Fibroblast of lung (primary cell): Measurements from ENCODE around the gene NT5DC1. TPM values are rescaled to one million over a fixed set of nuclear protein-coding genes. Genes with fewer than 3 reads are reported as not detected.

Experiments
- DNase-seq, 2 donors: peaks; one replicate each; pipeline versions ENCODE4 v3.0.0 to v3.0.0-alpha.2; 2010; ENCODE audit warnings: low read depth in 2 of 2
- H2AFZ ChIP-seq: 2 replicates; pipeline ENCODE4 v1.5.1; 2012; ENCODE audit warnings: low read length, control low read depth, inconsistent platforms
- H3K27ac ChIP-seq: 2 replicates; pipeline ENCODE4 v1.5.1; 2011; ENCODE audit warnings: low read length, control low read depth; ENCODE audit not compliant: insufficient read depth
- H3K27me3 ChIP-seq: 2 replicates; pipeline ENCODE4 v1.5.1; 2011; ENCODE audit warnings: mild to moderate bottlenecking, low read length; ENCODE audit not compliant: control insufficient read depth, insufficient read depth
- H3K36me3 ChIP-seq: 2 replicates; pipeline ENCODE4 v1.5.1; 2011; ENCODE audit warnings: low read length; ENCODE audit not compliant: control insufficient read depth, insufficient read depth
- H3K4me1 ChIP-seq: 2 replicates; pipeline ENCODE4 v1.5.1; 2011; ENCODE audit warnings: low read length; ENCODE audit not compliant: control insufficient read depth, insufficient read depth; ENCODE audit errors: extremely low read depth
- H3K4me2 ChIP-seq: 2 replicates; pipeline ENCODE4 v1.5.1; 2011; ENCODE audit warnings: low read length, control low read depth; ENCODE audit not compliant: insufficient read depth; ENCODE audit errors: extremely low read depth
- H3K4me3 ChIP-seq, 4 experiments: fragments of 200-600 bp in 1 of 4; sonication (generic) in 1 of 4; replicated peaks in 1 of 4; 2 replicates each; pipeline ENCODE4 v1.5.1; 2011 to 2016; ENCODE audit warnings: low read length in 4 of 4, low read depth in 3 of 4, mild to moderate bottlenecking in 3 of 4, control low read depth in 2 of 4, inconsistent platforms in 1 of 4, mixed read lengths in 1 of 4; ENCODE audit not compliant: insufficient read depth in 1 of 4; ENCODE audit errors: control extremely low read depth in 1 of 4
- H3K79me2 ChIP-seq: 2 replicates; pipeline ENCODE4 v1.5.1; 2012; ENCODE audit warnings: mild to moderate bottlenecking, low read length, inconsistent platforms; ENCODE audit not compliant: control insufficient read depth, insufficient read depth
- H3K9ac ChIP-seq: 2 replicates; pipeline ENCODE4 v1.5.1; 2011; ENCODE audit warnings: mild to moderate bottlenecking, low read length, control low read depth; ENCODE audit not compliant: insufficient read depth
- H3K9me3 ChIP-seq: 2 replicates; pipeline ENCODE4 v1.5.1; 2012; ENCODE audit warnings: low read depth, low read length; ENCODE audit not compliant: control insufficient read depth, insufficient read depth
- H4K20me1 ChIP-seq: 2 replicates; pipeline ENCODE4 v1.5.1; 2011; ENCODE audit warnings: low read length; ENCODE audit not compliant: control insufficient read depth, insufficient read depth; ENCODE audit errors: extremely low read depth
- CTCF ChIP-seq, 2 donors: IDR thresholded peaks in 1 of 2; conservative IDR thresholded peaks in 1 of 2; 1 replicate in 1 of 2; 2 replicates in 1 of 2; pipeline ENCODE4 v1.5.1; 2011 to 2012; ENCODE audit warnings: low read length in 2 of 2, control low read depth in 1 of 2, inconsistent platforms in 1 of 2, low read depth in 1 of 2, mild to moderate bottlenecking in 1 of 2
- EZH2 ChIP-seq: IDR thresholded peaks from 2 replicates; pipeline ENCODE4 v1.5.1; 2012; ENCODE audit warnings: low read length, control low read depth, mild to moderate bottlenecking; ENCODE audit errors: missing control alignments
- polyA plus RNA-seq, 2 donors: library from polyadenylated mRNA; depleted of rRNA in 1 of 2; stranded (reverse) in 1 of 2; unstranded in 1 of 2; fragments of >200 nt; gene quantifications; 2 replicates each; pipeline ENCODE4 v1.2.1, GENCODE V29; 2011 to 2012; ENCODE audit warnings: missing spikeins in 1 of 2
- total RNA-seq: library from RNA; depleted of rRNA; stranded (reverse); fragments of >200 nt; gene quantifications from 2 replicates; pipeline ENCODE4 v1.2.1, GENCODE V29; 2014

Gene NT5DC1
- total and polyA plus RNA-seq, 2 donors (not counting 1 experiment from before 2014, with no cell fraction given), result 8.1 to 17.9 TPM

DNA sequence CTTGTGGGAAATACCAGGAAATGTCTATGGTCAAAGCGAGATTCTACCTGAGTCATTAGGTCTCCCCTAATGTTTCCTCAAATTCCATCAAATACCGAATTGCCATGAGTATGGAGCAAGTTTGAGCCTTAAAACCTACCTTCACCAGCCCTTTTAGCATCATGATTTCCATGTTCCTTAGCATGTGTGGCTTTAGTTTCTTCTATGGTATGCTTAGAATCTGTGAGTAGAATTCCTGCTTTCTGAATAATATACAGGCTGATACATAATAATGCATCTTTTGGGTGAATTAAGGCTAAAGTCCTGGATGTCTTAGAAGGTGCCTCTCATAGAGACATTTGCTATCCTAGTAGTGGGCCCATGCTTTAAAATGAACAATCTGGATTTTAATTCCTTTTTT is 121.3 kb downstream of the NT5DC1 start:
- H4K20me1 ChIP-seq, result no peaks in the 10 kb centered on the region
- no peak overlapping the region for H3K4me2 ChIP-seq
- DNase-seq, result peak in 1 of 2 donors; percentile 22
- H3K4me3 ChIP-seq, result no peak overlapping the region
- H3K9ac ChIP-seq, result no peak overlapping the region
- no peaks in the 10 kb centered on the region for H3K27me3 ChIP-seq
- no peaks in the 10 kb centered on the region for H3K9me3 ChIP-seq
- no peaks in the 10 kb centered on the region for H3K79me2 ChIP-seq
- no peak overlapping the region for H2AFZ ChIP-seq
- TF ChIP-seq EZH2, result no peak
- no peak for TF ChIP-seq CTCF (conservative IDR thresholded peaks at IDR 0.05 in 1 of 2, IDR thresholded peaks at IDR 0.05 in 1 of 2; ENCODE audit: low read depth in 1 of 2, low read length in 2 of 2)
- H3K36me3 ChIP-seq, result no peaks in the 10 kb centered on the region
- H3K27ac ChIP-seq, result no peak overlapping the region
- no peaks in the 10 kb centered on the region for H3K4me1 ChIP-seq

GRCh38 chr6:116223355-116223754 is 122.7 kb downstream of the NT5DC1 start:
- Histone ChIP-seq H3K27ac (no peak overlapping the region), H3K36me3 (no peaks in the 10 kb centered on the region), H4K20me1 (no peaks in the 10 kb centered on the region), H2AFZ (no peak overlapping the region), H3K4me1 (no peaks in the 10 kb centered on the region), H3K79me2 (no peaks in the 10 kb centered on the region), H3K9me3 (no peaks in the 10 kb centered on the region), H3K27me3 (no peaks in the 10 kb centered on the region), H3K4me2 (no peak overlapping the region), H3K9ac (no peak overlapping the region), H3K4me3 (no peak overlapping the region)
- TF ChIP-seq CTCF (conservative IDR thresholded peaks at IDR 0.05 in 1 of 2, IDR thresholded peaks at IDR 0.05 in 1 of 2; ENCODE audit: low read depth in 1 of 2, low read length in 2 of 2), result no peak
- TF ChIP-seq EZH2, result no peak
- DNase-seq, result no peak

DNA sequence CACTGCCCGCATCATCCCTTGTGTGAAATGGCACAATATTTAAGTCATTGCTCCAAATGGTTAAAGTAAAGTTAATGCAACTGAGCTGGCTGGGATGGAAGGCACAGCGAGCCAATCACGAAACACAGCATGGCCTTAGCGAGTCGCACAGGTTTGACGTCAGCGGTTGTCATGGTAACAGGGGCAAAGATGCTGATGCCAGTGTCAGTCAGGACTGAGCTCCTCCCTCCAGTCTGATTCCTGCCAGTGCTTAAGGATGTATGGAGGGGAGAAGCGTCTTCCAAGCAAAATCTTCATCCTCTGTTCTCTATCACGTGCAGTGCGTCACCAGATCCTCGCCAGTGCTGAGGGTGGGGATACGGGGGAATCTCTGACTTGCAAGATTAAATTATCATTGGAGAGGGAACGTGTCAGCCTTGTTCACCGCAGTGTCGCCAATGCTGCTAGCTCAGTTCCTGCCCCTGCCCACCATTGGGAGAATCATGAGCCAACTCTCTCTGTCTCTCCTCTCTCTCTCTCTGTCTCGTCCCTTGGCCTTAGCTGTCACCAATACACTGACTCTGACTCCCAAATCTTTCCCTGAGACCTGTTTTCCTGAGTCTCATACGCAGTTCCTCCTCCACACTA is 128.7 kb downstream of the NT5DC1 start:
- H3K4me2 ChIP-seq, result peak overlapping the region; percentile 46
- H2AFZ ChIP-seq, result peak overlapping the region; percentile 73
- peak; percentile 92 to 96 for DNase-seq
- no peaks in the 10 kb centered on the region for H3K9me3 ChIP-seq
- no peaks in the 10 kb centered on the region for H4K20me1 ChIP-seq
- no peaks in the 10 kb centered on the region for H3K79me2 ChIP-seq
- H3K27ac ChIP-seq, result peak overlapping the region; percentile 49
- H3K4me1 ChIP-seq, result no peaks in the 10 kb centered on the region
- no peaks in the 10 kb centered on the region for H3K36me3 ChIP-seq
- H3K27me3 ChIP-seq, result no peaks in the 10 kb centered on the region
- peak overlapping the region; percentile 42 for H3K9ac ChIP-seq
- TF ChIP-seq EZH2, result no peak
- no peak for TF ChIP-seq CTCF (conservative IDR thresholded peaks at IDR 0.05 in 1 of 2, IDR thresholded peaks at IDR 0.05 in 1 of 2; ENCODE audit: low read depth in 1 of 2, low read length in 2 of 2)
- H3K4me3 ChIP-seq, result peak overlapping the region in 3 of 4 experiments; percentile 32 to 48 (median 34)
